SK-N-SH treated with all-trans-retinoic acid at 6 μM for 48 hours (cell line): ENCODE data around the gene CXXC5.

Experiments
- ATAC-seq: fragments of 200-7000 bp; cut with Tn5 transposase; 3 replicates; pipeline ENCODE4 v1.9.1; 2020; ENCODE audit warnings: mild to moderate bottlenecking, moderate library complexity
- CREB5 ChIP-seq: fragments of 250-450 bp; sonication (Bioruptor Pico); IDR thresholded peaks from 2 replicates; pipeline ENCODE4 v1.5.1; 2020; ENCODE audit warnings: low read depth, mild to moderate bottlenecking, moderate library complexity
- CSDC2 ChIP-seq: fragments of 250-450 bp; sonication (Bioruptor Pico); IDR thresholded peaks from 2 replicates; pipeline ENCODE4 v1.5.0; 2020; ENCODE audit warnings: mild to moderate bottlenecking, moderate library complexity
- ESRRG ChIP-seq: fragments of 250-450 bp; sonication (Bioruptor Pico); IDR thresholded peaks from 2 replicates; pipeline ENCODE4 v1.6.1; 2021; ENCODE audit warnings: mild to moderate bottlenecking
- GLIS3 ChIP-seq: fragments of 250-450 bp; sonication (Bioruptor Pico); IDR thresholded peaks from 2 replicates; pipeline ENCODE4 v1.5.0; 2020; ENCODE audit warnings: mild to moderate bottlenecking, moderate library complexity
- ISL1 ChIP-seq: fragments of 250-450 bp; sonication (Bioruptor Pico); IDR thresholded peaks from 2 replicates; pipeline ENCODE4 v2.1.2; 2022; ENCODE audit warnings: mild to moderate bottlenecking, moderate library complexity
- PATZ1 ChIP-seq: fragments of 250-450 bp; sonication (Bioruptor Pico); IDR thresholded peaks from 2 replicates; pipeline ENCODE4 v1.8.0; 2020; ENCODE audit warnings: mild to moderate bottlenecking, moderate library complexity, borderline replicate concordance
- POU6F1 ChIP-seq: fragments of 250-450 bp; sonication (Bioruptor Pico); IDR thresholded peaks from 2 replicates; pipeline ENCODE4 v1.8.0; 2021; ENCODE audit warnings: low read depth, mild to moderate bottlenecking, moderate library complexity, borderline replicate concordance
- PPARA ChIP-seq: fragments of 250-450 bp; sonication (Bioruptor Pico); IDR thresholded peaks from 2 replicates; pipeline ENCODE4 v1.5.0; 2020; ENCODE audit warnings: mild to moderate bottlenecking, borderline replicate concordance
- RARB ChIP-seq: fragments of 250-450 bp; sonication (Bioruptor Pico); IDR thresholded peaks from 2 replicates; pipeline ENCODE4 v1.8.0; 2021; ENCODE audit warnings: mild to moderate bottlenecking, moderate library complexity
- SNAI2 ChIP-seq: fragments of 250-450 bp; sonication (Bioruptor Pico); IDR thresholded peaks from 2 replicates; pipeline ENCODE4 v1.5.0; 2020; ENCODE audit warnings: mild to moderate bottlenecking, moderate library complexity
- TCF4 ChIP-seq: fragments of 250-450 bp; sonication (Bioruptor Pico); IDR thresholded peaks from 2 replicates; pipeline ENCODE4 v1.8.0; 2021; ENCODE audit warnings: mild to moderate bottlenecking, moderate library complexity, borderline replicate concordance
- TOX ChIP-seq: fragments of 250-450 bp; sonication (Bioruptor Pico); IDR thresholded peaks from 2 replicates; pipeline ENCODE4 v1.8.0; 2021; ENCODE audit warnings: mild to moderate bottlenecking, moderate library complexity, borderline replicate concordance
- TSHZ2 ChIP-seq: fragments of 250-450 bp; sonication (Bioruptor Pico); IDR thresholded peaks from 2 replicates; pipeline ENCODE4 v1.5.0; 2020; ENCODE audit warnings: mild to moderate bottlenecking, moderate library complexity
- ZC3H10 ChIP-seq: fragments of 250-450 bp; sonication (Bioruptor Pico); IDR thresholded peaks from 2 replicates; pipeline ENCODE4 v1.5.1; 2021; ENCODE audit warnings: mild to moderate bottlenecking, moderate library complexity
- ZFP30 ChIP-seq: fragments of 450-650 bp; formaldehyde crosslinking; IDR thresholded peaks from 2 replicates; pipeline ENCODE4 v1.5.0; 2022; ENCODE audit warnings: mild to moderate bottlenecking, moderate library complexity
- ZNF565 ChIP-seq: fragments of 450-650 bp; formaldehyde crosslinking; conservative IDR thresholded peaks from 2 replicates; pipeline ENCODE4 v1.5.0; 2020; ENCODE audit warnings: low read depth, mild to moderate bottlenecking, moderate library complexity
- ZNF70 ChIP-seq: fragments of 450-650 bp; formaldehyde crosslinking; IDR thresholded peaks from 2 replicates; pipeline ENCODE4 v1.5.0; 2020; ENCODE audit warnings: mild to moderate bottlenecking, moderate library complexity
- ZNF8 ChIP-seq: fragments of 450-650 bp; formaldehyde crosslinking; IDR thresholded peaks from 2 replicates; pipeline ENCODE4 v1.5.0; 2020; ENCODE audit warnings: mild to moderate bottlenecking, moderate library complexity
- TF ChIP-seq, protein P1 (sequence below): fragments of 250-450 bp; sonication (Bioruptor Pico); IDR thresholded peaks from 2 replicates; pipeline ENCODE4 v1.5.1; 2021; ENCODE audit warnings: mild to moderate bottlenecking, moderate library complexity

Gene CXXC5

GRCh38 chr5:139664086-139664693 lies 16.0 kb downstream of the CXXC5 start:
- no peak for ATAC-seq
- TF ChIP-seq ZNF70 (CRISPR knock-in tag) (no peak), ISL1 (CRISPR knock-in tag) (no peak), SNAI2 (CRISPR knock-in tag) (no peak), ZNF565 (CRISPR knock-in tag) (no peak), TOX (CRISPR knock-in tag) (no peak), ZNF8 (CRISPR knock-in tag) (no peak), POU6F1 (CRISPR knock-in tag) (no peak), PATZ1 (no peak), ZC3H10 (CRISPR knock-in tag) (no peak), PPARA (no peak), ESRRG (CRISPR knock-in tag) (no peak), ZFP30 (CRISPR knock-in tag) (no peak), RARB (CRISPR knock-in tag) (no peak), TSHZ2 (CRISPR knock-in tag) (no peak), TCF4 (CRISPR knock-in tag) (no peak)
- TF ChIP-seq, protein P1, sequence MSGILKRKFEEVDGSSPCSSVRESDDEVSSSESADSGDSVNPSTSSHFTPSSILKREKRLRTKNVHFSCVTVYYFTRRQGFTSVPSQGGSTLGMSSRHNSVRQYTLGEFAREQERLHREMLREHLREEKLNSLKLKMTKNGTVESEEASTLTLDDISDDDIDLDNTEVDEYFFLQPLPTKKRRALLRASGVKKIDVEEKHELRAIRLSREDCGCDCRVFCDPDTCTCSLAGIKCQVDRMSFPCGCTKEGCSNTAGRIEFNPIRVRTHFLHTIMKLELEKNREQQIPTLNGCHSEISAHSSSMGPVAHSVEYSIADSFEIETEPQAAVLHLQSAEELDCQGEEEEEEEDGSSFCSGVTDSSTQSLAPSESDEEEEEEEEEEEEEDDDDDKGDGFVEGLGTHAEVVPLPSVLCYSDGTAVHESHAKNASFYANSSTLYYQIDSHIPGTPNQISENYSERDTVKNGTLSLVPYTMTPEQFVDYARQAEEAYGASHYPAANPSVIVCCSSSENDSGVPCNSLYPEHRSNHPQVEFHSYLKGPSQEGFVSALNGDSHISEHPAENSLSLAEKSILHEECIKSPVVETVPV (CRISPR knock-in tag) = no peak

DNA sequence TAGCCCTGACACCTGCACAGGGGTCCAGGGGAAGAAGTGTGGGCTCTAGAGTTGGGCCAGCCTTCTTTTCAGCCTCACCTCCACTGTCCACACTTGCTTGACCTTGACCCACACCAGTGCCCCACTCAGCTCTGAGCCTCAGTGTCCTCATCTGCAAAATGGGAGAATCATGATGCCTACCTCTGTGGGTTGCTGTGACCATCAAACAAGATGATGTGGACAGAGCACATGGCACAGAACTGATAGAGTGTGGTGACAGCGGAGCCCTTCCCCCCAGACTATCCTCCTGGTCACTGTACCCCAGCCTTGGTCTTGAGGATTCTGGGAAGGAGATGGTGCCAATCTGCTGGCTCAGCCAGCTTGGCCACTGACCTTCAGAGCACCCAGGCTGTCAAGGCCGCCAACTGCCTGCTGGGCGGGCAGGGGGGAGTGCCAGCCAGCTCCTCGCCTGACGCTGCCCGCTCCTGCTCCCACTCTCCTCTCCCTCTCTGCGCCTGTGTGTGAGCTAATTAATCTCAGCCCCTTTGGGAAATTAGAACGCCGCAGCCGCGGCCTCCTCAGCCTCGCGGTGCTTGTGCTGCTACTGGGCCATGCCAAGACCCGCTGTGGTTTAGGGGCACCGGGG lies 16.7 kb downstream of the CXXC5 start:
- TF ChIP-seq ZNF565 (CRISPR knock-in tag) (no peak), CSDC2 (CRISPR knock-in tag) (no peak), TCF4 (CRISPR knock-in tag) (no peak), GLIS3 (CRISPR knock-in tag) (no peak), POU6F1 (CRISPR knock-in tag) (no peak)
- no peak for ATAC-seq

- no peak for ATAC-seq
- TF ChIP-seq CREB5 (CRISPR knock-in tag) (no peak), GLIS3 (CRISPR knock-in tag) (no peak), PPARA (no peak), POU6F1 (CRISPR knock-in tag) (no peak), RARB (CRISPR knock-in tag) (no peak), CSDC2 (CRISPR knock-in tag) (no peak), TSHZ2 (CRISPR knock-in tag) (no peak), ZNF8 (CRISPR knock-in tag) (no peak)
Measured at GRCh38 chr5:139665626-139666025, 17.5 kb downstream of the CXXC5 start.
